Measurements from ENCODE around the gene PROK1. TPM values are rescaled to one million over a fixed set of nuclear protein-coding genes. Genes with fewer than 3 reads are reported as not detected.

The PROK1 gene
- total RNA-seq, 2 donors from 2014 or later, result 0.21 TPM; not detected in 1

Other genes starting within 250 kb of the PROK1 start
- 1 to 10 TPM in 1 of 2 donors, under 1 TPM in 1; 0.88 to 2.1 TPM for gene KCNC4, start 240.8 kb upstream of the PROK1 start, total RNA-seq
- gene RBM15, start 111.8 kb upstream of the PROK1 start, total RNA-seq, result 10 to 100 TPM; 60.2 to 97.9 TPM
- gene SLC16A4, start 60.1 kb upstream of the PROK1 start, total RNA-seq, result under 1 TPM in 1 of 2 donors, not detected in 1; 0.48 TPM
- gene LAMTOR5, start 43.5 kb upstream of the PROK1 start, total RNA-seq, result 100 to 1,000 TPM in 1 of 2 donors, 10 to 100 TPM in 1; 86.1 to 150 TPM
- gene KCNA10, start 68.0 kb downstream of the PROK1 start, total RNA-seq, result not detected
- gene KCNA2, start 155.2 kb downstream of the PROK1 start, total RNA-seq, result under 1 TPM; 0.62 to 0.92 TPM
- 100 to 1,000 TPM in 1 of 2 donors, 10 to 100 TPM in 1; 65.7 to 105 TPM for gene KCNA3, start 223.8 kb downstream of the PROK1 start, total RNA-seq

Data from natural killer cell treated with Interleukin-12 subunit alpha and Interleukin-12 subunit beta and Interleukin-15 and Interleukin-18, amount 100 ng/mL, for 72 hours (primary cell).